ENCODE results near the gene SLC26A6. TPM values are rescaled to one million over a fixed set of nuclear protein-coding genes. Genes with fewer than 3 reads are reported as not detected.

The SLC26A6 gene
- total and polyA plus RNA-seq, 4 experiments from 2014 or later, result 3.0 to 32.4 (median 17.6) TPM

- Histone ChIP-seq H3K27me3 (ENCODE audit: insufficient read depth, low read length) (no peaks in the 10 kb centered on the region), H3K4me3 (ENCODE audit: low read length in 2 of 2) (no peak overlapping the region), H3K4me1 (ENCODE audit: insufficient read depth, low read length) (no peaks in the 10 kb centered on the region), H3K36me3 (ENCODE audit: insufficient read depth, low read length) (peaks cover 48% of the 10 kb centered on the region), H3K27ac (ENCODE audit: low read depth, low read length) (no peak overlapping the region), H3K9me3 (ENCODE audit: control insufficient read depth in 1 of 2, low read length in 2 of 2) (no peaks in the 10 kb centered on the region)
- Mint-ChIP-seq H3K36me3 (peaks cover 21 to 52% of the 10 kb centered on the region in 2 donors), H3K27me3 (peaks cover 0 to 2% of the 10 kb centered on the region in 2 donors), H3K9me3 (no peaks in the 10 kb centered on the region), H3K4me3 (no peak overlapping the region), H3K4me1 (peaks cover 0 to 6% (median 4%) of the 10 kb centered on the region in 4 donors), H3K27ac (no peak overlapping the region)
- ChIA-PET CTCF (ENCODE audit: partially characterized antibody) (no interaction called here), POLR2A (ENCODE audit: partially characterized antibody) (no interaction called here)
- intact Hi-C loops (cut with micrococcal nuclease), result no loop called here
- no peak for DNase-seq
These were observed 36.2 kb downstream of the SLC26A6 start for GRCh38 chr3:48599077-48599501.

- Mint-ChIP-seq H3K27me3 (peaks cover 0 to 2% of the 10 kb centered on the region in 2 donors), H3K9me3 (no peaks in the 10 kb centered on the region), H3K4me3 (no peak overlapping the region), H3K36me3 (peaks cover 21 to 48% of the 10 kb centered on the region in 2 donors), H3K27ac (no peak overlapping the region), H3K4me1 (peaks cover 0 to 6% (median 4%) of the 10 kb centered on the region in 4 donors)
- ChIA-PET CTCF (ENCODE audit: partially characterized antibody) (no interaction called here), POLR2A (ENCODE audit: partially characterized antibody) (no interaction called here)
- no peaks in the 10 kb centered on the region for H3K4me1 ChIP-seq (ENCODE audit: insufficient read depth, low read length)
- no peaks in the 10 kb centered on the region for H3K9me3 ChIP-seq (ENCODE audit: control insufficient read depth in 1 of 2, low read length in 2 of 2)
- no peak for DNase-seq
- intact Hi-C loops (cut with micrococcal nuclease), result no loop called here
- no peaks in the 10 kb centered on the region for H3K27me3 ChIP-seq (ENCODE audit: insufficient read depth, low read length)
- no peak overlapping the region for H3K4me3 ChIP-seq (ENCODE audit: low read length in 2 of 2)
- H3K27ac ChIP-seq (ENCODE audit: low read depth, low read length), result no peak overlapping the region
- H3K36me3 ChIP-seq (ENCODE audit: insufficient read depth, low read length), result peaks cover 43% of the 10 kb centered on the region
These were observed 36.8 kb downstream of the SLC26A6 start for GRCh38 chr3:48598323-48599076.

- DNase-seq, result no peak
- Histone ChIP-seq H3K36me3 (ENCODE audit: insufficient read depth, low read length) (peaks cover 32% of the 10 kb centered on the region), H3K4me1 (ENCODE audit: insufficient read depth, low read length) (no peaks in the 10 kb centered on the region), H3K9me3 (ENCODE audit: control insufficient read depth in 1 of 2, low read length in 2 of 2) (no peaks in the 10 kb centered on the region), H3K27ac (ENCODE audit: low read depth, low read length) (no peak overlapping the region), H3K27me3 (ENCODE audit: insufficient read depth, low read length) (no peaks in the 10 kb centered on the region), H3K4me3 (ENCODE audit: low read length in 2 of 2) (no peak overlapping the region)
- peaks cover 4 to 8% of the 10 kb centered on the region in 2 donors for H3K27me3 Mint-ChIP-seq
- ChIA-PET POLR2A (ENCODE audit: partially characterized antibody) (no interaction called here), CTCF (ENCODE audit: partially characterized antibody) (no interaction called here)
- no peak overlapping the region for H3K27ac Mint-ChIP-seq
- no peaks in the 10 kb centered on the region for H3K9me3 Mint-ChIP-seq
- H3K4me1 Mint-ChIP-seq, result peaks cover 0 to 6% (median 3%) of the 10 kb centered on the region in 4 donors
- intact Hi-C loops (cut with micrococcal nuclease), result no loop called here
- no peak overlapping the region for H3K4me3 Mint-ChIP-seq
- H3K36me3 Mint-ChIP-seq, result peaks cover 15 to 38% of the 10 kb centered on the region in 2 donors
These were observed 37.9 kb downstream of the SLC26A6 start for GRCh38 chr3:48597408-48597800.

- DNase-seq, result no peak
- ChIA-PET CTCF (ENCODE audit: partially characterized antibody) (no interaction called here), POLR2A (ENCODE audit: partially characterized antibody) (no interaction called here)
- H3K27ac ChIP-seq (ENCODE audit: low read depth, low read length), result no peak overlapping the region
- Mint-ChIP-seq H3K27ac (no peak overlapping the region), H3K9me3 (no peaks in the 10 kb centered on the region), H3K4me3 (no peak overlapping the region), H3K27me3 (peaks cover 4 to 8% of the 10 kb centered on the region in 2 donors), H3K36me3 (peaks cover 11 to 35% of the 10 kb centered on the region in 2 donors), H3K4me1 (peaks cover 0 to 6% (median 3%) of the 10 kb centered on the region in 4 donors)
- no peaks in the 10 kb centered on the region for H3K9me3 ChIP-seq (ENCODE audit: control insufficient read depth in 1 of 2, low read length in 2 of 2)
- H3K36me3 ChIP-seq (ENCODE audit: insufficient read depth, low read length), result peaks cover 29% of the 10 kb centered on the region
- intact Hi-C loops (cut with micrococcal nuclease), result no loop called here
- no peak overlapping the region for H3K4me3 ChIP-seq (ENCODE audit: low read length in 2 of 2)
- H3K27me3 ChIP-seq (ENCODE audit: insufficient read depth, low read length), result no peaks in the 10 kb centered on the region
- no peaks in the 10 kb centered on the region for H3K4me1 ChIP-seq (ENCODE audit: insufficient read depth, low read length)
These were observed 38.4 kb downstream of the SLC26A6 start for GRCh38 chr3:48596676-48597407.

GRCh38 chr3:48596157-48596556, 39.1 kb downstream of the SLC26A6 start:
- ChIA-PET POLR2A (ENCODE audit: partially characterized antibody) (no interaction called here), CTCF (ENCODE audit: partially characterized antibody) (no interaction called here)
- Mint-ChIP-seq H3K27me3 (peaks cover 4 to 8% of the 10 kb centered on the region in 2 donors), H3K9me3 (no peaks in the 10 kb centered on the region), H3K27ac (peak overlapping the region in 3 of 7 donors; percentile 7 to 57 (median 33)), H3K4me3 (no peak overlapping the region), H3K4me1 (peaks cover 0 to 6% (median 3%) of the 10 kb centered on the region in 4 donors), H3K36me3 (peaks cover 10 to 30% of the 10 kb centered on the region in 2 donors)
- peaks cover 22% of the 10 kb centered on the region for H3K36me3 ChIP-seq (ENCODE audit: insufficient read depth, low read length)
- no peaks in the 10 kb centered on the region for H3K27me3 ChIP-seq (ENCODE audit: insufficient read depth, low read length)
- DNase-seq, result no peak
- intact Hi-C loops (cut with micrococcal nuclease), result no loop called here
- no peak overlapping the region for H3K27ac ChIP-seq (ENCODE audit: low read depth, low read length)
- no peaks in the 10 kb centered on the region for H3K4me1 ChIP-seq (ENCODE audit: insufficient read depth, low read length)
- no peak overlapping the region for H3K4me3 ChIP-seq (ENCODE audit: low read length in 2 of 2)
- no peaks in the 10 kb centered on the region for H3K9me3 ChIP-seq (ENCODE audit: control insufficient read depth in 1 of 2, low read length in 2 of 2)

GRCh38 chr3:48595526-48596121, 39.6 kb downstream of the SLC26A6 start:
- H3K36me3 Mint-ChIP-seq, result peaks cover 5 to 25% of the 10 kb centered on the region in 2 donors
- Histone ChIP-seq H3K27me3 (ENCODE audit: insufficient read depth, low read length) (no peaks in the 10 kb centered on the region), H3K9me3 (ENCODE audit: control insufficient read depth in 1 of 2, low read length in 2 of 2) (no peaks in the 10 kb centered on the region), H3K4me1 (ENCODE audit: insufficient read depth, low read length) (no peaks in the 10 kb centered on the region), H3K27ac (ENCODE audit: low read depth, low read length) (no peak overlapping the region), H3K36me3 (ENCODE audit: insufficient read depth, low read length) (peaks cover 17% of the 10 kb centered on the region), H3K4me3 (ENCODE audit: low read length in 2 of 2) (no peak overlapping the region)
- H3K27ac Mint-ChIP-seq, result no peak overlapping the region
- ChIA-PET CTCF (ENCODE audit: partially characterized antibody) (interaction anchor here (1.0 kb wide), 1 partner anchor 470 kb away, joined by 3 read pairs; no protein-coding TSS in a partner anchor), POLR2A (ENCODE audit: partially characterized antibody) (no interaction called here)
- H3K9me3 Mint-ChIP-seq, result peaks cover 0 to 2% (median 0%) of the 10 kb centered on the region in 8 donors
- H3K27me3 Mint-ChIP-seq, result peaks cover 6 to 13% of the 10 kb centered on the region in 2 donors
- intact Hi-C loops (cut with micrococcal nuclease), result no loop called here
- peaks cover 0 to 6% (median 3%) of the 10 kb centered on the region in 4 donors for H3K4me1 Mint-ChIP-seq
- peak in 1 of 5 donors; percentile 39 for DNase-seq
- H3K4me3 Mint-ChIP-seq, result no peak overlapping the region

GRCh38 chr3:48595075-48595525, 40.2 kb downstream of the SLC26A6 start, which contains the start of gene COL7A1:
Gene COL7A1, minus strand, starts transcription at chr3:48595329. Its CDS starts 170 bp downstream, at chr3:48595159.
- ChIA-PET POLR2A (ENCODE audit: partially characterized antibody) (no interaction called here), CTCF (ENCODE audit: partially characterized antibody) (interaction anchor here (1.0 kb wide), 1 partner anchor 470 kb away, joined by 3 read pairs; no protein-coding TSS in a partner anchor)
- no peak for DNase-seq
- H3K4me1 Mint-ChIP-seq, result peaks cover 0 to 6% (median 3%) of the 10 kb centered on the region in 4 donors
- Histone ChIP-seq H3K36me3 (ENCODE audit: insufficient read depth, low read length) (peaks cover 12% of the 10 kb centered on the region), H3K4me1 (ENCODE audit: insufficient read depth, low read length) (no peaks in the 10 kb centered on the region), H3K27ac (ENCODE audit: low read depth, low read length) (no peak within 1 kb of the TSS), H3K4me3 (ENCODE audit: low read length in 2 of 2) (no peak within 1 kb of the TSS), H3K27me3 (ENCODE audit: insufficient read depth, low read length) (no peaks in the 10 kb centered on the region), H3K9me3 (ENCODE audit: control insufficient read depth in 1 of 2, low read length in 2 of 2) (no peaks in the 10 kb centered on the region)
- H3K36me3 Mint-ChIP-seq, result peaks cover 4 to 20% of the 10 kb centered on the region in 2 donors
- peak within 1 kb of the TSS in 2 of 7 donors; percentile 33 to 57 for H3K27ac Mint-ChIP-seq
- H3K27me3 Mint-ChIP-seq, result peaks cover 6 to 14% of the 10 kb centered on the region in 2 donors
- intact Hi-C loops (cut with micrococcal nuclease), result no loop called here
- H3K4me3 Mint-ChIP-seq, result peak within 1 kb of the TSS in 2 of 8 donors; percentile 20 to 43
- H3K9me3 Mint-ChIP-seq, result peaks cover 0 to 2% (median 0%) of the 10 kb centered on the region in 8 donors

Measured in CD4-positive, alpha-beta memory T cell (primary cell).